Measurements from ENCODE around the gene CLDN11. TPM values are rescaled to one million over a fixed set of nuclear protein-coding genes. Genes with fewer than 3 reads are reported as not detected.

Gene CLDN11
- polyA plus RNA-seq, 12 donors, result 1.8 to 35.1 (median 2.5) TPM; not detected in 2

GRCh38 chr3:170425491-170426239 lies 7.0 kb downstream of the CLDN11 start:
- no peak for DNase-seq

- DNase-seq, result no peak
Observed at GRCh38 chr3:170426240-170426797, 7.7 kb downstream of the CLDN11 start.

- DNase-seq, result no peak
Observed at GRCh38 chr3:170428095-170428494, 9.4 kb downstream of the CLDN11 start.

GRCh38 chr3:170429050-170429449 lies 10.4 kb downstream of the CLDN11 start:
- no peak for DNase-seq

- DNase-seq, result no peak
Observed at GRCh38 chr3:170431054-170431453, 12.4 kb downstream of the CLDN11 start.

- no peak for DNase-seq
Observed at GRCh38 chr3:170432416-170432815, 13.7 kb downstream of the CLDN11 start.

- DNase-seq, result no peak
Observed at GRCh38 chr3:170436697-170437096, 18.0 kb downstream of the CLDN11 start.

GRCh38 chr3:170437176-170437575 lies 18.5 kb downstream of the CLDN11 start:
- no peak for DNase-seq

GRCh38 chr3:170437696-170438407 lies 19.2 kb downstream of the CLDN11 start:
- DNase-seq, result no peak

- DNase-seq, result no peak
Observed at GRCh38 chr3:170438836-170439235, 20.2 kb downstream of the CLDN11 start.

GRCh38 chr3:170440344-170440743 lies 21.7 kb downstream of the CLDN11 start:
- DNase-seq, result no peak

GRCh38 chr3:170441412-170441811 lies 22.7 kb downstream of the CLDN11 start:
- DNase-seq, result no peak

- no peak for DNase-seq
Observed at GRCh38 chr3:170442947-170443346, 24.3 kb downstream of the CLDN11 start.

GRCh38 chr3:170443457-170443856 lies 24.8 kb downstream of the CLDN11 start:
- no peak for DNase-seq

- no peak for DNase-seq
Observed at GRCh38 chr3:170448584-170448983, 29.9 kb downstream of the CLDN11 start.

- no peak for DNase-seq
Observed at GRCh38 chr3:170450039-170450438, 31.4 kb downstream of the CLDN11 start.

- no peak for DNase-seq
Observed at GRCh38 chr3:170454509-170454908, 35.8 kb downstream of the CLDN11 start.

- DNase-seq, result no peak
Observed at GRCh38 chr3:170458285-170458684, 39.6 kb downstream of the CLDN11 start.

GRCh38 chr3:170463011-170463410 lies 44.3 kb downstream of the CLDN11 start:
- no peak for DNase-seq

- DNase-seq, result no peak
Observed at GRCh38 chr3:170465955-170466354, 47.3 kb downstream of the CLDN11 start.

- DNase-seq, result no peak
Observed at GRCh38 chr3:170467007-170467406, 48.3 kb downstream of the CLDN11 start.

GRCh38 chr3:170467571-170468147 lies 49.0 kb downstream of the CLDN11 start:
- no peak for DNase-seq

Data from muscle of arm (tissue), 12 donors.